Ovary (tissue), 9 donors: ENCODE measurements around the gene LRRC4C. TPM values are rescaled to one million over a fixed set of nuclear protein-coding genes. Genes with fewer than 3 reads are reported as not detected.
"Not testable (repeated sequence)": the region's sequence is repeated elsewhere in the genome, so short reads cannot be mapped to it uniquely, and the experiment has no call there.

Source experiments
- DNase-seq, 5 donors: peaks; one replicate each; pipeline ENCODE4 v3.0.0-alpha.2; 2019 to 2020
- H3K27ac ChIP-seq, 2 donors: fragments of 200-600 bp; one replicate each; pipeline versions ENCODE4 v1.5.1 to v1.8.0; 2019 to 2022
- H3K27me3 ChIP-seq: fragments of 200-600 bp; one replicate; pipeline ENCODE4 v1.8.0; 2022
- H3K36me3 ChIP-seq: fragments of 200-600 bp; sonication (generic); one replicate; pipeline ENCODE4 v1.5.1; 2019
- H3K4me1 ChIP-seq: one replicate; pipeline ENCODE4 v1.8.1; 2013; ENCODE audit warnings: mild to moderate bottlenecking, moderate library complexity; ENCODE audit not compliant: insufficient read depth
- H3K4me3 ChIP-seq: fragments of 200-600 bp; sonication (generic); one replicate; pipeline ENCODE4 v1.5.1; 2017
- H3K9me3 ChIP-seq, 2 donors: fragments of 200-600 bp in 1 of 2; sonication (generic) in 1 of 2; one replicate each; pipeline versions ENCODE4 v1.5.1 to v1.8.1; 2013 to 2019; ENCODE audit warnings: mild to moderate bottlenecking in 1 of 2, moderate library complexity in 1 of 2
- CTCF ChIP-seq, 3 donors: fragments of 450-650 bp in 2 of 3; fragments of 200-600 bp in 1 of 3; IDR thresholded peaks; one replicate each; pipeline versions ENCODE4 v1.5.1 to v1.8.0; 2016 to 2022; ENCODE audit warnings: antibody characterized with exemption in 3 of 3, mild to moderate bottlenecking in 1 of 3
- EP300 ChIP-seq: sonication (generic); formaldehyde crosslinking; IDR thresholded peaks from one replicate; pipeline ENCODE4 v1.6.1; 2017; ENCODE audit warnings: antibody characterized with exemption
- POLR2A ChIP-seq: fragments of 450-650 bp; IDR thresholded peaks from one replicate; pipeline ENCODE4 v1.6.1; 2017; ENCODE audit warnings: antibody characterized with exemption, mild to moderate bottlenecking, moderate library complexity
- WGBS, 3 donors: extraction: QIAGEN DNeasy Blood & Tissue Kit in 1 of 3; methylation state at CpG; one replicate each; pipeline versions ENCODE4 v1.1.5 to v1.1.7; 2013 to 2017; 5-methylcytosine and 5-hydroxymethylcytosine counted together
- intact Hi-C, 4 donors: fragments of 100-400 bp; cut with DNase I; formaldehyde crosslinking; loops; one replicate each; pipeline versions ENCODE4 v1.11.0 to v1.15.1; 2022 to 2023
- polyA plus RNA-seq, 2 donors: library from polyadenylated mRNA; stranded (reverse); fragments of 200-250 nt in 1 of 2; fragments of 350-450 nt in 1 of 2; fragmentation: Illumina TruSeq in 1 of 2; extraction: RNeasy Lipid Tissue Mini Kit (QIAGEN cat#74804) in 1 of 2; gene quantifications; one replicate each; pipeline ENCODE4 v1.2.3, GENCODE V29; 2013 to 2014
- total RNA-seq, 7 donors: library from RNA; depleted of rRNA in 2 of 7; stranded (reverse); fragments of >200 nt in 2 of 7; fragmentation: NEBNext Ultra II Directional in 3 of 7; extraction: Animal tissue kit (Norgen Biotek cat#: 25700) in 3 of 7; gene quantifications; one replicate each; pipeline versions ENCODE4 v1.1.0 to v1.2.4, GENCODE V29; 2016 to 2023
- donor health status: DM: no; HTN: no; CAD: no; lungs with moderate emphysema.
- donor health status: DM: no; HTN: no; CAD: no.
- donor health status: Bipolar disorder and iron deficiency.
- donor health status: DM: yes; HTN: yes; CAD: no.
- donor health status: DM: no; HTN: no; CAD: no.
- donor health status: DM: yes; HTN: yes; CAD: no.

The LRRC4C gene
- total and polyA plus RNA-seq, 9 donors: 0.15 to 12.5 (median 0.78) TPM

- TF ChIP-seq CTCF (IDR thresholded peaks at IDR 0.05) (no peak), EP300 (no peak), POLR2A (no peak)
- intact Hi-C loops: no loop called here
- Histone ChIP-seq H3K9me3 (no peaks in the 10 kb centered on the region), H3K4me3 (no peak overlapping the region), H3K36me3 (no peaks in the 10 kb centered on the region), H3K27ac (no peak overlapping the region), H3K4me1 (no peaks in the 10 kb centered on the region), H3K27me3 (no peaks in the 10 kb centered on the region)
- WGBS, 3 donors: 82 to 86% (median 84%) methylated on average over 5 of the region's 5 CpGs
- no peak for DNase-seq
These were observed 581.5 kb downstream of the LRRC4C start for GRCh38 chr11:40877981-40878380.

GRCh38 chr11:40877256-40877655, 582.2 kb downstream of the LRRC4C start:
- Histone ChIP-seq H3K27ac (no peak overlapping the region), H3K9me3 (no peaks in the 10 kb centered on the region), H3K4me3 (no peak overlapping the region), H3K36me3 (no peaks in the 10 kb centered on the region), H3K27me3 (no peaks in the 10 kb centered on the region), H3K4me1 (no peaks in the 10 kb centered on the region)
- intact Hi-C loops: no loop called here
- WGBS, 3 donors: 84 to 86% (median 84%) methylated on average over 7 of the region's 7 CpGs
- no peak for DNase-seq
- TF ChIP-seq POLR2A (no peak), EP300 (no peak), CTCF (IDR thresholded peaks at IDR 0.05) (no peak)

- TF ChIP-seq POLR2A (no peak), EP300 (no peak), CTCF (IDR thresholded peaks at IDR 0.05) (no peak)
- Histone ChIP-seq H3K4me1 (no peaks in the 10 kb centered on the region), H3K4me3 (no peak overlapping the region), H3K27me3 (no peaks in the 10 kb centered on the region), H3K36me3 (no peaks in the 10 kb centered on the region), H3K9me3 (no peaks in the 10 kb centered on the region), H3K27ac (no peak overlapping the region)
- intact Hi-C loops: no loop called here
- no peak for DNase-seq
- WGBS, 3 donors: 14 to 18% (median 14%) methylated on average over 3 of the region's 3 CpGs
These were observed 591.3 kb downstream of the LRRC4C start for GRCh38 chr11:40867991-40868632.

GRCh38 chr11:40857754-40858153, 601.7 kb downstream of the LRRC4C start:
- WGBS, 3 donors: 77 to 86% (median 84%) methylated on average over 1 of the region's 1 CpG
- H3K4me3 ChIP-seq, H3K36me3 ChIP-seq, H3K4me1 ChIP-seq, H3K9me3 ChIP-seq, DNase-seq, intact Hi-C loops, H3K27ac ChIP-seq, H3K27me3 ChIP-seq: not testable (repeated sequence)

- no peaks in the 10 kb centered on the region for H3K9me3 ChIP-seq
- H3K4me3 ChIP-seq: no peak overlapping the region
- H3K27ac ChIP-seq: no peak overlapping the region
- TF ChIP-seq POLR2A: no peak
- no peak for DNase-seq
- intact Hi-C loops: no loop called here
- H3K27me3 ChIP-seq: no peaks in the 10 kb centered on the region
- no peaks in the 10 kb centered on the region for H3K4me1 ChIP-seq
- WGBS, 3 donors: 83 to 86% (median 85%) methylated on average over 5 of the region's 5 CpGs
- no peaks in the 10 kb centered on the region for H3K36me3 ChIP-seq
These were observed 616.6 kb downstream of the LRRC4C start for GRCh38 chr11:40842750-40843339.
